HG02981 (cell line): ENCODE measurements around the gene CSMD2.
"Not testable (repeated sequence)": the region's sequence is repeated elsewhere in the genome, so short reads cannot be mapped to it uniquely, and the experiment has no call there.

ENCODE experiments used
- ATAC-seq: cut with Tn5 transposase; IDR thresholded peaks from one replicate; pipeline ENCODE4 v1.9.1; 2021; ENCODE audit warnings: mild to moderate bottlenecking, moderate library complexity; ENCODE audit not compliant: unreplicated experiment

Gene CSMD2

GRCh38 chr1:34055818-34056217 is 109.2 kb downstream of the CSMD2 start:
- no peak for ATAC-seq

GRCh38 chr1:34054920-34055319 is 110.1 kb downstream of the CSMD2 start:
- no peak for ATAC-seq

GRCh38 chr1:34053660-34054059 is 111.4 kb downstream of the CSMD2 start:
- no peak for ATAC-seq

GRCh38 chr1:34052565-34052964 is 112.5 kb downstream of the CSMD2 start:
- no peak for ATAC-seq

GRCh38 chr1:34050709-34051485 is 114.1 kb downstream of the CSMD2 start:
- ATAC-seq = no peak

GRCh38 chr1:34049994-34050393 is 115.0 kb downstream of the CSMD2 start:
- no peak for ATAC-seq

- no peak for ATAC-seq
These were observed 115.6 kb downstream of the CSMD2 start for GRCh38 chr1:34049477-34049876.

GRCh38 chr1:34037856-34038255 is 127.2 kb downstream of the CSMD2 start:
- ATAC-seq = no peak

- no peak for ATAC-seq
These were observed 127.9 kb downstream of the CSMD2 start for GRCh38 chr1:34037109-34037508.

- no peak for ATAC-seq
These were observed 131.0 kb downstream of the CSMD2 start for GRCh38 chr1:34034036-34034435.

- no peak for ATAC-seq
These were observed 135.1 kb downstream of the CSMD2 start for GRCh38 chr1:34029954-34030353.

- ATAC-seq = no peak
These were observed 135.5 kb downstream of the CSMD2 start for GRCh38 chr1:34029515-34029914.

GRCh38 chr1:34028381-34029055 is 136.5 kb downstream of the CSMD2 start:
- ATAC-seq = no peak

GRCh38 chr1:34025675-34026074 is 139.4 kb downstream of the CSMD2 start:
- no peak for ATAC-seq

- no peak for ATAC-seq
These were observed 140.5 kb downstream of the CSMD2 start for GRCh38 chr1:34024485-34024884.

- no peak for ATAC-seq
These were observed 145.1 kb downstream of the CSMD2 start for GRCh38 chr1:34019741-34020552.

- no peak for ATAC-seq
These were observed 146.7 kb downstream of the CSMD2 start for GRCh38 chr1:34018285-34018684.

GRCh38 chr1:34016281-34016680 is 148.7 kb downstream of the CSMD2 start:
- not testable (repeated sequence) for ATAC-seq

GRCh38 chr1:34013958-34014737 is 150.9 kb downstream of the CSMD2 start:
- ATAC-seq = no peak

- no peak for ATAC-seq
These were observed 151.9 kb downstream of the CSMD2 start for GRCh38 chr1:34013136-34013535.
